GM12875 (cell line): ENCODE data around the gene ANKS1B.

ENCODE experiments used
- H3K4me3 ChIP-seq: one replicate; pipeline ENCODE4 v1.5.1; 2011; ENCODE audit warnings: low read depth, low read length, control low read depth
- CTCF ChIP-seq: IDR thresholded peaks from 2 replicates; pipeline ENCODE4 v1.5.1; 2011; ENCODE audit warnings: low read depth, mild to moderate bottlenecking, control low read depth, inconsistent platforms, low read length, moderate library complexity, borderline replicate concordance; ENCODE audit not compliant: insufficient read depth

The ANKS1B gene

GRCh38 chr12:98783420-98783819 lies 1201.3 kb downstream of the ANKS1B start:
- TF ChIP-seq CTCF, result no peak
- H3K4me3 ChIP-seq, result no peak overlapping the region

DNA sequence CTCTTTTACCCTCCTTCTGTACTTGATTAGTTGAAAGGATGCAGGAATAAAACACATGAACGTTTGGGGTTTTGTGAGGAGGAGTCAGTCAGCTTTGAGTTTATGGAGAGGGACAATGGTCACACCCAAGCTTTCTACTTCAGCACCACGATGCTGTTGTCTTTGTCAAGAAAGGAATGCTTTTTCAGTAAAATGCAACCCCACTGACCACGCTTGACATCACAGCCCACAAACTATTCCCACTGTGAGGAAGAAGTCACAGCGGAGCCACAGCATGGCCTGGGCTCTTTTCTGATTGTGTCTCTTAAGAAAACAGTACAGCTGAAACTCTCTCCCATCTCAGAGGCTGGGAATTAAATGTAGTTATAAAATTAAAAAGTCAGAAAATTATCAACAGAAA lies 1204.5 kb downstream of the ANKS1B start:
- no peak overlapping the region for H3K4me3 ChIP-seq
- TF ChIP-seq CTCF, result no peak

GRCh38 chr12:98772818-98773217 lies 1211.9 kb downstream of the ANKS1B start:
- H3K4me3 ChIP-seq, result no peak overlapping the region
- TF ChIP-seq CTCF, result no peak

DNA sequence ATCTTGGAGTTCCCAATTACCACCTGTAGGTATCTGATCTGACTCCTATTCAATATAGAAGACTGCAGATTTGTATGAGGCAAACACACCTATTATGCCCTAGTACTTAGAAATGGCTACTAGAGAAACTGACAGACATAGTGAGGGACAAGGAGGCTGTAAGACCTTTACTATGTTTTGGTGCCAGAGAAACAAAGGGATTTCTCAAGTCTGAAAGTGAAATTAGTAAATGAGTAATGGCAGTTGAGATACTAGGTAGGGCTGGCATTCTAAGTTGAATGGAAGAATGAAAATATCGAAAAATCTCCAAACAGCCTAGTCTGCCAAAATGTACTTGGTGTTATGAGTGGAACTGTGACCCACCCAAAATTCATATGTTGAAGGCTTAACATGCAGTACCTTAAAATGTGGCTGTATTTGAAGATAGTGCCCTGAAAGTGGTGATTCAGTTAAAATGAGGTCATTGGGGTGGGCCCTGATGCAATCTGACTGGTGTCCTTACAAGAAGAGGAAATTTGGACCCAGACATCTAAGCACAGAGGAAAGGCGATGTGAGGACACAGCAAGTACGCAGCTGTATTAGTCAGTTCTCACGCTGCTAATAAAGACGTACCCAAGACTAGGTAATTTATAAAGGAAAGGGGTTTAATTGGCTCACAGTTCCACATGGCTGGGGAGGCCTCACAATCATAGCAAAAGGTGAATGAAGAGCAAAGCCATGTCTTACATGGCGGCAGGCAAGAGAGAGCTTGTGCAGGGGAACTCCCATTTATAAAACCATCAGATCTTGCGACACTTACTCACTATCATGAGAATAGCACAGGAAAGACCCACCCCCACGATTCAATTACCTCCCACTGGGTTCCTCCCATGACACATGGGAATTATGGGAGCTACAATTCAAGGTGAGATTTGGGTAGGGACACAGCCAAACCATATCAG lies 1212.7 kb downstream of the ANKS1B start:
- TF ChIP-seq CTCF, result no peak
- no peak overlapping the region for H3K4me3 ChIP-seq

DNA sequence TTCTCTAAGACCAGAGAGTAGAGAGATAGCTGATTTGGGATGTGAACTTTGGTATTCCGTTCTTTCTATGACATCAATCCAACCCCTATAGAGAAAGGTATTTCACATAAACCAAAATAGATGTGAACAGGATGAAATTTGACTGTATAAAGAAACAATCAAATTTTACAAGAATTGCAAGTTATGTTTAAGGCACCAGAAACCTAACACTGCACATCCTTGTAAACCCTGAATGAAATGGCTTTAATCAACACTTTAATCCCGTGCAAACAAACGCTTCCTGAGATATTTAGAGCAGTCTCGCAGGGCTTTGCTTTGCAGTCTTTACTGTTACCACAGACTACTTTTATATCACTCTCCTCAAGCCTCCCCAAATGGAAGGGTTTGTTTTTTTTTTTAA lies 1214.5 kb downstream of the ANKS1B start:
- TF ChIP-seq CTCF, result no peak

GRCh38 chr12:98769068-98769467 lies 1215.7 kb downstream of the ANKS1B start:
- no peak overlapping the region for H3K4me3 ChIP-seq
- TF ChIP-seq CTCF, result no peak

More for the DNA sequence above, 1214.5 kb downstream of the ANKS1B start:
- H3K4me3 ChIP-seq, result no peak overlapping the region

DNA sequence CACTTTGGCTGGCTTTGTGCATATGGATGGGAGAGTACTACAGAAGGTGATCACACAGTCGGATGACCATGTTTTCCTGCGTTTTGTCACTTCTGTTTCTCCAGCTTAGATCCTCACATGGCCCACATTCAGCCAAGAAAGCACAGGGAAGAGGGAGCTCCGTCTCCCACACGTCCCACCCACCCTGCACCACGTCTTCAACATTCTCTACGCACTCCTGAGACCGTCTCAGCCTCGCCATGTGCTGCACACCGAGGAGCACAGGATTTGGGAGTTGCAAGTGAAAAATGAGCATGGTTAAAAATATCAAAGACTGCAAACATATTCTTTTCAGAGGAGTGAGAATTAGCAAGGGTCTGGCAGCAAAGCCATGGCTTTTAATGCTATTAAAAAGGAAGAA lies 1217.5 kb downstream of the ANKS1B start:
- no peak for TF ChIP-seq CTCF

More for the DNA sequence above, 1217.5 kb downstream of the ANKS1B start:
- no peak overlapping the region for H3K4me3 ChIP-seq
